HG03064 (cell line): ENCODE data around the gene PPP1R14C.

Source experiments
- ATAC-seq: cut with Tn5 transposase; IDR thresholded peaks from one replicate; pipeline ENCODE4 v1.9.1; 2021; ENCODE audit warnings: low read depth; ENCODE audit not compliant: unreplicated experiment

PPP1R14C gene

GRCh38 chr6:150267686-150268561, 125.1 kb downstream of the PPP1R14C start:
- ATAC-seq, result no peak

GRCh38 chr6:150269130-150269856, 126.4 kb downstream of the PPP1R14C start:
- ATAC-seq, result no peak

GRCh38 chr6:150269857-150270223, 127.0 kb downstream of the PPP1R14C start:
- ATAC-seq, result no peak

GRCh38 chr6:150270330-150271052, 127.6 kb downstream of the PPP1R14C start:
- no peak for ATAC-seq

- no peak for ATAC-seq
Observed at GRCh38 chr6:150271172-150271500, 128.3 kb downstream of the PPP1R14C start.

GRCh38 chr6:150271501-150272263, 128.8 kb downstream of the PPP1R14C start:
- no peak for ATAC-seq

GRCh38 chr6:150272264-150272975, 129.6 kb downstream of the PPP1R14C start:
- no peak for ATAC-seq

- ATAC-seq, result no peak
Observed at GRCh38 chr6:150272976-150273315, 130.1 kb downstream of the PPP1R14C start.

- ATAC-seq, result no peak
Observed at GRCh38 chr6:150273457-150274309, 130.8 kb downstream of the PPP1R14C start.

- ATAC-seq, result no peak
Observed at GRCh38 chr6:150275489-150275888, 132.6 kb downstream of the PPP1R14C start.

- no peak for ATAC-seq
Observed at GRCh38 chr6:150276168-150276936, 133.5 kb downstream of the PPP1R14C start.

GRCh38 chr6:150276937-150277742, 134.3 kb downstream of the PPP1R14C start:
- no peak for ATAC-seq

GRCh38 chr6:150279533-150279932, 136.7 kb downstream of the PPP1R14C start:
- no peak for ATAC-seq

- no peak for ATAC-seq
Observed at GRCh38 chr6:150280703-150281102, 137.9 kb downstream of the PPP1R14C start.

GRCh38 chr6:150281767-150282166, 138.9 kb downstream of the PPP1R14C start:
- ATAC-seq, result no peak

GRCh38 chr6:150282806-150283205, 140.0 kb downstream of the PPP1R14C start:
- ATAC-seq, result no peak

GRCh38 chr6:150286460-150286859, 143.6 kb downstream of the PPP1R14C start:
- no peak for ATAC-seq

- ATAC-seq, result no peak
Observed at GRCh38 chr6:150286912-150287311, 144.1 kb downstream of the PPP1R14C start.
